ENCODE measurements around the gene POLA1.

The POLA1 gene

GRCh38 chrX:24985120-24985519, 291.4 kb downstream of the POLA1 start:
- DNase-seq (ENCODE audit: extremely low read depth, low read depth), result no peak
- TF ChIP-seq CTCF (IDR thresholded peaks at IDR 0.05; ENCODE audit: low read depth, low read length), result no peak

- DNase-seq (ENCODE audit: extremely low read depth, low read depth), result no peak
- no peak for TF ChIP-seq CTCF (IDR thresholded peaks at IDR 0.05; ENCODE audit: low read depth, low read length)
Measured at GRCh38 chrX:24987731-24988130, 294.0 kb downstream of the POLA1 start.

- no peak for TF ChIP-seq CTCF (IDR thresholded peaks at IDR 0.05; ENCODE audit: low read depth, low read length)
- no peak for DNase-seq (ENCODE audit: extremely low read depth, low read depth)
Measured at GRCh38 chrX:24988314-24988713, 294.6 kb downstream of the POLA1 start.

- no peak for DNase-seq (ENCODE audit: extremely low read depth, low read depth)
- TF ChIP-seq CTCF (IDR thresholded peaks at IDR 0.05; ENCODE audit: low read depth, low read length), result no peak
Measured at GRCh38 chrX:24990535-24990934, 296.8 kb downstream of the POLA1 start.

- no peak for DNase-seq (ENCODE audit: extremely low read depth, low read depth)
- no peak for TF ChIP-seq CTCF (IDR thresholded peaks at IDR 0.05; ENCODE audit: low read depth, low read length)
Measured at GRCh38 chrX:24993879-24994278, 300.2 kb downstream of the POLA1 start.

GRCh38 chrX:24996096-24996709, 302.5 kb downstream of the POLA1 start:
- DNase-seq (ENCODE audit: extremely low read depth, low read depth), result no peak
- TF ChIP-seq CTCF (IDR thresholded peaks at IDR 0.05; ENCODE audit: low read depth, low read length), result no peak

GRCh38 chrX:24999511-24999910, 305.8 kb downstream of the POLA1 start:
- TF ChIP-seq CTCF (IDR thresholded peaks at IDR 0.05; ENCODE audit: low read depth, low read length), result no peak
- DNase-seq (ENCODE audit: extremely low read depth, low read depth), result no peak

All from AG09319 (cell line).